ENCODE measurements around the gene NEK7. TPM values are rescaled to one million over a fixed set of nuclear protein-coding genes. Genes with fewer than 3 reads are reported as not detected.

NEK7 gene
- total and polyA plus RNA-seq, 9 of the 15 experiments (the other 6 are each of a cell fraction or from before 2014, with no cell fraction given) = 8.5 to 37.3 (median 27.7) TPM

DNA sequence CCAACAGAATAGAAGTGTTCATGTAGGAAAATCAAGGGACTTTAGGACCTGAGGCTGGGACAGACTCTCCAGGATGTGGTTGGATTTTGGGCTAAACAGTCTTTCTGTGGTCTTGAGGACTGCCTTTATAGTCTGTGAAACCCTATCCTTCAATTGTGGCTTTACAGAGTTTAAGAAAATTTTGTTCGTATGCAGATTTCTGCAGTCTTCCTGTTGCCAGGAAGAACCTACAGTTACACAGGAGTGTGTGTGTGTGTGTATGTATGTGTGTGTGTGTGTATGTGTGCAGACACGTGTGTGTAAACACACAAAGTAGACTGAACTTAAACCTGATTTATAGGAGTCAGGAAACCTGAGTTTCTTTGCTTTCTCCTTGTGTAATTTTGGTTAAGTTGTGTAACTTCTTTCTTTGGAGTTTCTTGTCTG is 22.8 kb downstream of the NEK7 start (continued):
- TF ChIP-seq ZNF407 (IDR thresholded peaks at IDR 0.05; ENCODE audit: low read depth) = no peak
- TF ChIP-seq, protein P1, sequence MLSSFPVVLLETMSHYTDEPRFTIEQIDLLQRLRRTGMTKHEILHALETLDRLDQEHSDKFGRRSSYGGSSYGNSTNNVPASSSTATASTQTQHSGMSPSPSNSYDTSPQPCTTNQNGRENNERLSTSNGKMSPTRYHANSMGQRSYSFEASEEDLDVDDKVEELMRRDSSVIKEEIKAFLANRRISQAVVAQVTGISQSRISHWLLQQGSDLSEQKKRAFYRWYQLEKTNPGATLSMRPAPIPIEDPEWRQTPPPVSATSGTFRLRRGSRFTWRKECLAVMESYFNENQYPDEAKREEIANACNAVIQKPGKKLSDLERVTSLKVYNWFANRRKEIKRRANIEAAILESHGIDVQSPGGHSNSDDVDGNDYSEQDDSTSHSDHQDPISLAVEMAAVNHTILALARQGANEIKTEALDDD (IDR thresholded peaks at IDR 0.05) = no peak
